Sigmoid colon (tissue), 4 donors: ENCODE results near the gene TAS1R3.

Source experiments
- CTCF ChIP-seq, 4 experiments: fragments of 450-650 bp in 3 of 4; fragments of 200-600 bp in 1 of 4; IDR thresholded peaks; one replicate each; pipeline ENCODE4 v1.5.1; 2016 to 2019; ENCODE audit warnings: antibody characterized with exemption in 4 of 4, mild to moderate bottlenecking in 3 of 4, moderate library complexity in 2 of 4
- POLR2A ChIP-seq, 2 donors: fragments of 450-650 bp; IDR thresholded peaks; one replicate each; pipeline ENCODE4 v1.6.1; 2016; ENCODE audit warnings: antibody characterized with exemption in 2 of 2, mild to moderate bottlenecking in 2 of 2, moderate library complexity in 2 of 2
- POLR2AphosphoS5 ChIP-seq, 4 donors: sonication (generic); formaldehyde crosslinking; IDR thresholded peaks; one replicate each; pipeline ENCODE4 v1.6.1; 2017; ENCODE audit warnings: antibody characterized with exemption in 4 of 4

GRCh38 chr1:1282998-1283397, 48.1 kb upstream of the TAS1R3 start:
- no peak for TF ChIP-seq CTCF (IDR thresholded peaks at IDR 0.05)
- no peak for TF ChIP-seq POLR2AphosphoS5 (IDR thresholded peaks at IDR 0.05)
- no peak for TF ChIP-seq POLR2A (IDR thresholded peaks at IDR 0.05)
